IPS-15b (cell line): ENCODE measurements around the gene PKP1.

Experiments
- H3K27me3 ChIP-seq: one replicate; pipeline ENCODE4 v1.6.1; 2013; ENCODE audit warnings: low read length; ENCODE audit not compliant: control insufficient read depth, insufficient read depth
- H3K36me3 ChIP-seq: one replicate; pipeline ENCODE4 v1.6.1; 2013; ENCODE audit warnings: low read length; ENCODE audit not compliant: control insufficient read depth, insufficient read depth
- H3K4me1 ChIP-seq: one replicate; pipeline ENCODE4 v1.6.1; 2013; ENCODE audit warnings: mild to moderate bottlenecking, low read length; ENCODE audit not compliant: control insufficient read depth, insufficient read depth
- H3K4me3 ChIP-seq: one replicate; pipeline ENCODE4 v1.5.1; 2013; ENCODE audit warnings: low read depth, low read length
- H3K9ac ChIP-seq: one replicate; pipeline ENCODE4 v1.6.1; 2013; ENCODE audit warnings: low read depth, mild to moderate bottlenecking, low read length
- H3K9me3 ChIP-seq: one replicate; pipeline ENCODE4 v1.6.1; 2013; ENCODE audit warnings: mild to moderate bottlenecking, low read length; ENCODE audit not compliant: control insufficient read depth, insufficient read depth

Gene PKP1

DNA sequence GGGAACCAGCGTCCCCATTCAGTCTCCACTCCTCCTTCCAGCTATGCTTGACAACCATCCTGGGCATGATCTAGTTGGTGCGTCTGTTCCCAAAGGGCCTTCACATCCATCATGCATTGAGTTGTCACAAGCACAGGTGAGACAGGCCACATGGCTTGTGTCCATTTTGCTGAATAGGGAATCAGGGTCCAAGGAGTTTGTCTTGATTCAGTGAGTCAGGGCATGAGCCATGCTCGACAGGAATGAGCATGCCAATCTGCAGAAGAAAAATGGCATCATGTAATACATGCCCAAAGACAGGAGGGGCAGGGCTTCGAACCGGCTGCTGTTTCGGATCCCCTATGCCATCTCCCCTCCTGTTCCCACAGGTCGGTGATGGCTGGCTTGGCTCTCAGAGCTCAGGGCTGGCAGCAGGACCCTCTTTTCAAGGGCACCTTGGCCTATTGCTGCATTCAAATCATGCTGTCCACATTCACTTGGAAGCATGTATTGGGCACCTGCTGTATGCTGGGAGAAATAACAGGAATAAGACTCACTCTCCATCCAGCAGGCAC lies 44.5 kb downstream of the PKP1 start:
- no peaks in the 10 kb centered on the region for H3K9me3 ChIP-seq
- H3K4me3 ChIP-seq, result no peak overlapping the region
- H3K27me3 ChIP-seq, result no peaks in the 10 kb centered on the region
- H3K36me3 ChIP-seq, result no peaks in the 10 kb centered on the region
- H3K9ac ChIP-seq, result no peak overlapping the region
- no peaks in the 10 kb centered on the region for H3K4me1 ChIP-seq

DNA sequence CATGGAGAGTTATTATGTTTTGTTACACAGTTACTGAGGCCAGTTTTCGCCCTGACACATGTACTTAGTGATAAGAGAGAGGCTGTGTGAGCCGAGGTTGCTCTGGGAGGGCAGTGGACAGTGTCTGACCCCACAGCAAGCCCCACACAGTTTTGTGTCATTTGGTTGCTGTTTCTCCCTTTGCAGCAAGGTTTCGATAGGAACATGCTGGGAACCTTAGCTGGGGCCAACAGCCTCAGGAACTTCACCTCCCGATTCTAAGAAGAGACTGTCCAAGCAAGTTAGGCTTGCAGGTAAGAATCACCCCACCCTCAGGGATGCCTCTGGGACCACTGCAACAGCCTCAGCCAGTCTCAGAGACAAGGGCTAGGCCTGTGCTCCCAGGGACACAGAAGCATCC lies 45.3 kb downstream of the PKP1 start:
- Histone ChIP-seq H3K4me1 (no peaks in the 10 kb centered on the region), H3K9ac (no peak overlapping the region), H3K9me3 (no peaks in the 10 kb centered on the region), H3K27me3 (no peaks in the 10 kb centered on the region), H3K4me3 (no peak overlapping the region), H3K36me3 (no peaks in the 10 kb centered on the region)

DNA sequence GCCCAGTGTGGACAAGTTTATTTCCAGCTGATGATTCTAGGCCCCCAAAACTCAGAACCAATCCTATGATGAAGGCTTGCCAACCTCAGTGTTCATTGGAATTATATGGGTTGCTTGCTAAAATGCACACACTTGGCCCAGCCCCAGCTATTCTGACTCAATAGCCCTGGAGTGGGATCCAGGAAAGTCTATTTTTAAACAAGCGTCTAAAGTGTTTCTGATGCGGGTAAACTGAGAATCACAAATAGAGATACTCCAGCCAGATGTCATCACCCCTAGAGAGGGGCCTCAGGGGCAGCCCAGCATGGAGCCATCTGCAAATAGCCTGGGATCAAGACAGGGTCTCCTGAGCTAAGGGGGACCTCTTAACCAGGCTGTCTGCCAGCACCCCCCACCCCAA lies 46.0 kb downstream of the PKP1 start:
- H3K9ac ChIP-seq, result no peak overlapping the region
- H3K9me3 ChIP-seq, result no peaks in the 10 kb centered on the region

DNA sequence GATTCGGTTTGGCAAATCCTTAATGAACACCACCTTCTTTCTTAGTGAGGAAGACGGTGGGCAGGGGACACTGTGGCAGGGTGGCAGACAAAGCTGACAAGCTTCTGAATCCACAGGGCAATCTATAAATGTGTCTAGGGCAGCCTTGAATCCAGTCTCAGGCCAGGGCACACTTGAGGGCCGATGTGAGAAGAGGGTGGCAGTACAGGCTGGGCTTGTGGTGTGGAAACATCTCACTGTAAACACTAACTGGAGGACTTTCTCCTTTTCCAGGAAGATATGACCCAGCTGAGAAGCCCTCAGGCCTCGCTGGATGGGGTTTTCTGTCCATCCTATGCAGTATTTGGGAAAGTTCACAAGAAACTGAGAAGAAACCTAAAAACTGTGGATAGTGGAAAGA lies 46.5 kb downstream of the PKP1 start:
- Histone ChIP-seq H3K4me1 (no peaks in the 10 kb centered on the region), H3K4me3 (no peak overlapping the region), H3K27me3 (no peaks in the 10 kb centered on the region), H3K36me3 (no peaks in the 10 kb centered on the region), H3K9ac (no peak overlapping the region), H3K9me3 (no peaks in the 10 kb centered on the region)

More for the DNA sequence above, 46.0 kb downstream of the PKP1 start:
- H3K4me1 ChIP-seq, result no peaks in the 10 kb centered on the region
- H3K27me3 ChIP-seq, result no peaks in the 10 kb centered on the region
- no peak overlapping the region for H3K4me3 ChIP-seq
- no peaks in the 10 kb centered on the region for H3K36me3 ChIP-seq

GRCh38 chr1:201330541-201330940 lies 47.2 kb downstream of the PKP1 start:
- Histone ChIP-seq H3K4me1 (no peaks in the 10 kb centered on the region), H3K4me3 (no peak overlapping the region), H3K9me3 (no peaks in the 10 kb centered on the region), H3K36me3 (no peaks in the 10 kb centered on the region), H3K27me3 (no peaks in the 10 kb centered on the region), H3K9ac (no peak overlapping the region)

- H3K9me3 ChIP-seq, result no peaks in the 10 kb centered on the region
- H3K9ac ChIP-seq, result no peak overlapping the region
- no peaks in the 10 kb centered on the region for H3K4me1 ChIP-seq
- H3K27me3 ChIP-seq, result no peaks in the 10 kb centered on the region
- no peaks in the 10 kb centered on the region for H3K36me3 ChIP-seq
- H3K4me3 ChIP-seq, result no peak overlapping the region
These were observed 47.9 kb downstream of the PKP1 start for GRCh38 chr1:201331166-201331565.

DNA sequence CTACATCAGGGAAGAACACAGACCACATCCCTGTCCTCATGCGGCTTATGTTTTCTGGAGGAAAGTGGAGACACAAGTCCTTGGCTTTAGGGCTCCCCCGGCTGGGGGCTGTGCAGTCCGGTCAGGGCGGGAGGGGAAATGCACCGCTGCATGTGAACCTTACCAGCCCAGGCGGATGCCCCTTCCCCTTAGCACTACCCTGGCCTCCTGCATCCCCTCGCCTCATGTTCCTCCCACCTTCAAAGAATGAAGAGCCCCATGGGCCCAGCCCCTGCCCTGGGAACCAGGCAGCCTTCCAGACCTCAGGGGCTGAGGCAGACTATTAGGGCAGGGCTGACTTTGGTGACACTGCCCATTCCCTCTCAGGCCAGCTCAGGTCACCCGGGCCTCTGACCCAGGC lies 48.7 kb downstream of the PKP1 start:
- no peaks in the 10 kb centered on the region for H3K9me3 ChIP-seq
- H3K4me1 ChIP-seq, result no peaks in the 10 kb centered on the region
- H3K4me3 ChIP-seq, result no peak overlapping the region
- H3K27me3 ChIP-seq, result no peaks in the 10 kb centered on the region
- no peaks in the 10 kb centered on the region for H3K36me3 ChIP-seq
- H3K9ac ChIP-seq, result no peak overlapping the region

- Histone ChIP-seq H3K9me3 (no peaks in the 10 kb centered on the region), H3K4me1 (no peaks in the 10 kb centered on the region), H3K27me3 (no peaks in the 10 kb centered on the region), H3K9ac (no peak overlapping the region), H3K4me3 (no peak overlapping the region), H3K36me3 (no peaks in the 10 kb centered on the region)
These were observed 49.5 kb downstream of the PKP1 start for GRCh38 chr1:201332616-201333335.

- Histone ChIP-seq H3K4me1 (no peaks in the 10 kb centered on the region), H3K36me3 (no peaks in the 10 kb centered on the region), H3K9ac (no peak overlapping the region), H3K27me3 (no peaks in the 10 kb centered on the region), H3K4me3 (no peak overlapping the region), H3K9me3 (no peaks in the 10 kb centered on the region)
These were observed 51.2 kb downstream of the PKP1 start for GRCh38 chr1:201334325-201335173.

DNA sequence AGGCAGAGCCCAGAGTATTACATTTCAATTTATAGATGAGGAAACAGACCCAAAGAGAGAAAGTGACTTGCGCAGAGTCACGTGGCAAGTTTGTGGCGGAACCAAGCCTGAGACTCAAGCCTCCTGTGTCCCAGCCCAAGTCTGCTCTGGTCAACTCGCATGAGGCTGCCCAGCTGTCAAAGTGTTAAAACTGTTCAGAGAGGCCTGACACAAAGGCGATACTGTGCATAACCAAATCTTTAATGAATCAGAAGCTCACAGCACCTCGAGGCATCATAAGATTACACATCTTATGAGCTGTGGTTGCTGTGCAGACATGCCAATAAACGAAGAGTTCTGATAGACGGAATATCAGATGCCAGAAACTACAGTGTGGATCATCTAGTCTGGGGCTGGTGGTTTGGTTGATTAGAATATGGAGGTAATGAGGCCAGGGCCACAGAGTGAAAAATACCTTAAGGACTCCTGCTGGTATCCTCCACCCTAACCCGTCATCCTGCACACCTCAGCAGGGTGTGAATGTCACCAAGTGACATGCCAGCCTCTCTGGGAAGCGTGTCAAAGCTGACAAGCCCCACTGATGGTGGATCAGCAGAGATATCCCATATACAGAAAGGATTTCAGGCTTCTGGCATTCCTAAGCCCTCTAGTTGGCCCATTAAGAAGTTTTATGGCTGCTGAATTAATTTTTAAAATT lies 52.0 kb downstream of the PKP1 start:
- H3K36me3 ChIP-seq, result no peaks in the 10 kb centered on the region
- no peaks in the 10 kb centered on the region for H3K9me3 ChIP-seq
- no peaks in the 10 kb centered on the region for H3K4me1 ChIP-seq
- no peaks in the 10 kb centered on the region for H3K27me3 ChIP-seq
- no peak overlapping the region for H3K9ac ChIP-seq
- no peak overlapping the region for H3K4me3 ChIP-seq

DNA sequence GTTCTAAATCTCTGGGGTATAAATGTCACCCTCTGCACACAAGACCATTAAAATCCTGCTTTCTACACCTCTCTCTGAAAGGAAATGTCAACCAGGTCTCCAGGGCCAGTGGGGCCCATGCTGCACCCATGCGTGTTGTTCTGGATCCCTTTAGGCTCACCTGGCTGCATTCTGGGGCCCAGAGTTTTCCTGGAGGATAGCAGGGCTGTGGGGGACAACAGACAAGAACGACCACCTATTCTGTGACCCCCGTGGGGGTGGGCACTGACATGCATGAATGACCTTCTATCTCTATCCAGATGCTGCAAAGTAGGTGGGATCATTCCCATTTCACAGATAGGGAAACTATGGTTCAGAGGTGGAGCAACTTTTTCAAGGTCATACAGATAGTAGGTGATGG lies 52.6 kb downstream of the PKP1 start:
- Histone ChIP-seq H3K27me3 (no peaks in the 10 kb centered on the region), H3K9ac (no peak overlapping the region), H3K9me3 (no peaks in the 10 kb centered on the region), H3K4me3 (no peak overlapping the region), H3K4me1 (no peaks in the 10 kb centered on the region), H3K36me3 (no peaks in the 10 kb centered on the region)
